NT2/D1 (cell line): ENCODE measurements around the gene BPIFB4.
"Not testable (repeated sequence)": the region's sequence is repeated elsewhere in the genome, so short reads cannot be mapped to it uniquely, and the experiment has no call there.

Experiments used
- DNase-seq: peaks from one replicate; pipeline ENCODE4 v3.0.0-alpha.2; 2011; ENCODE audit warnings: low read depth, low spot score
- H3K27me3 ChIP-seq: 2 replicates; pipeline ENCODE4 v1.6.0; 2011; ENCODE audit warnings: mild to moderate bottlenecking; ENCODE audit not compliant: insufficient read length, insufficient read depth
- H3K36me3 ChIP-seq: 2 replicates; pipeline ENCODE4 v1.6.1; 2011; ENCODE audit warnings: mild to moderate bottlenecking, low read length, mixed read lengths; ENCODE audit not compliant: insufficient read depth, insufficient read length
- H3K4me1 ChIP-seq: 2 replicates; pipeline ENCODE4 v1.5.1; 2011; ENCODE audit not compliant: insufficient read depth, insufficient read length
- H3K4me3 ChIP-seq: 2 replicates; pipeline ENCODE4 v1.5.1; 2011; ENCODE audit warnings: low read depth; ENCODE audit not compliant: insufficient read length
- H3K9ac ChIP-seq: 2 replicates; pipeline ENCODE4 v1.6.0; 2011; ENCODE audit warnings: low read depth; ENCODE audit not compliant: insufficient read length
- H3K9me3 ChIP-seq: 2 replicates; pipeline ENCODE4 v1.5.1; 2011; ENCODE audit warnings: mild to moderate bottlenecking, low read length; ENCODE audit not compliant: insufficient read depth
- SUZ12 ChIP-seq: IDR thresholded peaks from 2 replicates; pipeline ENCODE4 v1.6.1; 2011; ENCODE audit not compliant: insufficient read length, insufficient read depth; ENCODE audit errors: extremely low read depth
- YY1 ChIP-seq: IDR thresholded peaks from 2 replicates; pipeline ENCODE4 v1.6.1; 2011; ENCODE audit not compliant: insufficient read length, insufficient read depth
- ZNF274 ChIP-seq: IDR thresholded peaks from 2 replicates; pipeline ENCODE4 v1.6.1; 2011; ENCODE audit warnings: mild to moderate bottlenecking, low read depth, low read length

BPIFB4 gene

GRCh38 chr20:33091693-33092092 is 12.2 kb downstream of the BPIFB4 start:
- Histone ChIP-seq H3K4me1 (peaks cover 2% of the 10 kb centered on the region), H3K9ac (no peak overlapping the region), H3K27me3 (no peaks in the 10 kb centered on the region), H3K4me3 (no peak overlapping the region), H3K9me3 (no peaks in the 10 kb centered on the region), H3K36me3 (no peaks in the 10 kb centered on the region)
- no peak for DNase-seq
- TF ChIP-seq ZNF274 (no peak), YY1 (no peak), SUZ12 (no peak)

- peaks cover 2% of the 10 kb centered on the region for H3K4me1 ChIP-seq
- no peaks in the 10 kb centered on the region for H3K9me3 ChIP-seq
- H3K4me3 ChIP-seq: no peak overlapping the region
- DNase-seq: no peak
- H3K36me3 ChIP-seq: no peaks in the 10 kb centered on the region
- no peak overlapping the region for H3K9ac ChIP-seq
- TF ChIP-seq ZNF274 (no peak), YY1 (no peak), SUZ12 (no peak)
- no peaks in the 10 kb centered on the region for H3K27me3 ChIP-seq
Measured at GRCh38 chr20:33092361-33092760, 12.9 kb downstream of the BPIFB4 start.

GRCh38 chr20:33093074-33093473 is 13.6 kb downstream of the BPIFB4 start:
- H3K4me1 ChIP-seq: peaks cover 2% of the 10 kb centered on the region
- H3K4me3 ChIP-seq: no peak overlapping the region
- H3K9me3 ChIP-seq: no peaks in the 10 kb centered on the region

GRCh38 chr20:33093582-33093981 is 14.1 kb downstream of the BPIFB4 start:
- DNase-seq: no peak
- H3K9ac ChIP-seq: no peak overlapping the region
- H3K36me3 ChIP-seq: no peaks in the 10 kb centered on the region
- H3K4me3 ChIP-seq: no peak overlapping the region
- no peak for TF ChIP-seq ZNF274
- no peak for TF ChIP-seq YY1
- TF ChIP-seq SUZ12: no peak
- H3K4me1 ChIP-seq: peaks cover 2% of the 10 kb centered on the region
- no peaks in the 10 kb centered on the region for H3K9me3 ChIP-seq
- no peaks in the 10 kb centered on the region for H3K27me3 ChIP-seq

More at GRCh38 chr20:33093074-33093473, 13.6 kb downstream of the BPIFB4 start:
- H3K9ac ChIP-seq: no peak overlapping the region
- no peak for TF ChIP-seq SUZ12
- no peak for TF ChIP-seq ZNF274
- no peak for TF ChIP-seq YY1
- H3K36me3 ChIP-seq: no peaks in the 10 kb centered on the region
- no peak for DNase-seq
- no peaks in the 10 kb centered on the region for H3K27me3 ChIP-seq

GRCh38 chr20:33095249-33095648 is 15.8 kb downstream of the BPIFB4 start:
- no peak overlapping the region for H3K4me3 ChIP-seq
- no peaks in the 10 kb centered on the region for H3K36me3 ChIP-seq
- H3K9ac ChIP-seq: no peak overlapping the region
- H3K4me1 ChIP-seq: no peaks in the 10 kb centered on the region
- DNase-seq: no peak
- H3K27me3 ChIP-seq: no peaks in the 10 kb centered on the region
- H3K9me3 ChIP-seq: no peaks in the 10 kb centered on the region
- TF ChIP-seq ZNF274 (no peak), SUZ12 (no peak), YY1 (no peak)

GRCh38 chr20:33095902-33096584 is 16.6 kb downstream of the BPIFB4 start:
- H3K4me3 ChIP-seq, H3K27me3 ChIP-seq, H3K9me3 ChIP-seq, H3K36me3 ChIP-seq, H3K4me1 ChIP-seq, H3K9ac ChIP-seq: not testable (repeated sequence)
- DNase-seq: peak; percentile 56

- no peak for DNase-seq
- Histone ChIP-seq H3K4me3 (no peak overlapping the region), H3K4me1 (no peaks in the 10 kb centered on the region), H3K36me3 (no peaks in the 10 kb centered on the region), H3K27me3 (no peaks in the 10 kb centered on the region), H3K9me3 (no peaks in the 10 kb centered on the region), H3K9ac (no peak overlapping the region)
- TF ChIP-seq YY1 (no peak), SUZ12 (no peak), ZNF274 (no peak)
Measured at GRCh38 chr20:33097001-33097400, 17.6 kb downstream of the BPIFB4 start.

GRCh38 chr20:33099843-33100538 is 20.5 kb downstream of the BPIFB4 start:
- no peak overlapping the region for H3K9ac ChIP-seq
- TF ChIP-seq ZNF274 (no peak), YY1 (no peak), SUZ12 (no peak)
- peaks cover 8% of the 10 kb centered on the region for H3K4me1 ChIP-seq
- no peak overlapping the region for H3K4me3 ChIP-seq
- DNase-seq: no peak
- H3K36me3 ChIP-seq: no peaks in the 10 kb centered on the region
- H3K27me3 ChIP-seq: no peaks in the 10 kb centered on the region
- no peaks in the 10 kb centered on the region for H3K9me3 ChIP-seq
